ENCODE measurements around the gene ATG2A. TPM values are rescaled to one million over a fixed set of nuclear protein-coding genes. Genes with fewer than 3 reads are reported as not detected.
A peak's percentile ranks its signal among the peaks of the same experiment; 100 is the strongest.

The ATG2A gene
- total and polyA plus RNA-seq, 2 of the 8 experiments (the other 6 are each of a cell fraction or from before 2014, with no cell fraction given) = 12.1 to 22.1 TPM

DNA sequence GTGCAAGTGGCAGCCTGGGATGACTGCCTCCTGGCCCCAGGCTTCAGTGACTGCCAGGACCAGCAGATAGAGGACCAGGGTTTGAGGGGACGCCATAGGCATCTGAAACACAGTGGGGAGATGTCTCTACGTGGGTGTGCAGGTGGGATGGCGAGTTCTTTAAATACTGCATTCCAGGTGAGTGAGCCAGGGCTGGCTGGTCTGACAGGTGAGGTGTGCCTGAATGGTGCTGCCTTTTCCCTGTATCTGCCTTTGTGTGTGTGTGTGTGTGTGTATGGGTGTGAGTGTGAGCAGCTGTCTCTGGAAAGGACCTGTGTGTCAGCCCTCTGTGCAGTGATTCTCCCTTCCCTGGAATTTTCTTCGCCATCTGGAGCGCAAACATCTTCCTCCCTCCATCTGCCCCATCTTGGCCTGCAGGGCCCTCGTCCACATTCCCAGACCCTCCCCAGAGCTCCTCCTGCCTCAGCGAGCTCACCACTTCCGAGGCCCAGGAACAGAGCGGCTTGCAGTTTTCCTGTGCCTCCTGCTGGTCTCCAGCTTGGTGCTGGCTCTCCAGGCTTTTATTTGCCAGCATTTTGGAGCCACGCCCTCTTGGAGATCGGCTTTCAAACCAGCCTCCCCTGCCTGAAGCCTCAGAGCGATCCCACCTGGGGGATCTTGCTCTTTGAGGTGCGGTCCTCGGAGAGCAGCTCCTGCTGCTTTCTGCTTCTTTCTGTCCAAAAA, 18.5 kb upstream of the ATG2A start, which contains the start of gene GPHA2:
Gene GPHA2 (minus strand): TSS at position 535 of the 723 bp plus-strand sequence. CDS start 433 bp downstream, at position 102.
- peak within 1 kb of the TSS; percentile 84 for H2BK15ac ChIP-seq (ENCODE audit: low read length)
- H3K27ac ChIP-seq (ENCODE audit: low read depth, low read length) = no peak within 1 kb of the TSS
- H3K14ac ChIP-seq (ENCODE audit: insufficient read length) = no peak within 1 kb of the TSS
- H3K18ac ChIP-seq (ENCODE audit: extremely low read depth, low read length) = peak within 1 kb of the TSS; percentile 63; the same call in 1 of the 2 replicates
- H2AFZ ChIP-seq (ENCODE audit: low read length) = peak within 1 kb of the TSS; percentile 59; the same call in 1 of the 2 replicates
- H2BK120ac ChIP-seq (replicated peaks; ENCODE audit: low read depth, low read length) = peak within 1 kb of the TSS; percentile 65
- no peak within 1 kb of the TSS for H3K23ac ChIP-seq (ENCODE audit: insufficient read length)
- peaks cover 1 to 14% (median 7%) of the 10 kb centered on the region in 4 experiments for H3K4me1 ChIP-seq (replicated peaks in 1 of 4; ENCODE audit: control insufficient read depth in 3 of 4, insufficient read depth in 4 of 4, low read length in 3 of 4)
- H2BK12ac ChIP-seq (ENCODE audit: low read depth, low read length) = peak within 1 kb of the TSS; percentile 90; the same call in 1 of the 2 replicates
- peak within 1 kb of the TSS; percentile 89 for H4K91ac ChIP-seq (replicated peaks; ENCODE audit: insufficient read length, low read length)
- peaks cover 2% of the 10 kb centered on the region; the same call in 1 of the 2 replicates for H3K23me2 ChIP-seq (ENCODE audit: low read depth, low read length)
- CTCF ChIA-PET (ENCODE audit: partially characterized antibody) = interaction anchor here (0.7 to 4.6 kb wide), 15 partner anchors 9 to 1486 kb away, joined by 3 to 20 read pairs (median 4); partner anchors contain the start of genes ARL2, BATF2 and TM7SF2
- no peaks in the 10 kb centered on the region for H3K79me2 ChIP-seq (ENCODE audit: control insufficient read depth in 1 of 2, insufficient read depth in 2 of 2, low read length in 2 of 2)
- peak within 1 kb of the TSS; percentile 48 for H3K4ac ChIP-seq (replicated peaks; ENCODE audit: insufficient read length, low read depth, low read length)
- H3K4me3 ChIP-seq (ENCODE audit: extremely low read depth in 1 of 4, insufficient read depth in 2 of 4, low read depth in 3 of 4, low read length in 4 of 4) = peak within 1 kb of the TSS in 2 of 4 experiments; percentile 19 to 38; a peak in 2 of 8 replicates
- peaks cover 0 to 4% of the 10 kb centered on the region in 2 experiments for H4K20me1 ChIP-seq (replicated peaks in 1 of 2; ENCODE audit: control insufficient read depth in 1 of 2, insufficient read depth in 2 of 2, low read length in 2 of 2)
- H3K36me3 ChIP-seq (ENCODE audit: control insufficient read depth in 2 of 4, insufficient read depth in 4 of 4, low read length in 3 of 4) = no peaks in the 10 kb centered on the region
- no peak within 1 kb of the TSS for H3K56ac ChIP-seq (replicated peaks; ENCODE audit: insufficient read length, low read depth, low read length)
- no peak for FAIRE-seq
- H3K9ac ChIP-seq (replicated peaks in 1 of 4; ENCODE audit: extremely low read depth in 1 of 4, low read depth in 3 of 4, low read length in 3 of 4) = peak within 1 kb of the TSS in 1 of 4 experiments; percentile 19; a peak in 1 of 7 replicates
- no peaks in the 10 kb centered on the region; a peak in 1 of 7 replicates for H3K27me3 ChIP-seq (replicated peaks in 1 of 4; ENCODE audit: control insufficient read depth in 3 of 4, extremely low read depth in 1 of 4, insufficient read depth in 3 of 4, low read length in 3 of 4)
- H3K79me1 ChIP-seq (ENCODE audit: low read depth, low read length) = no peaks in the 10 kb centered on the region
- DNase-seq (ENCODE audit: low read depth in 1 of 2, low spot score in 2 of 2) = peak; percentile 53 to 61
- peak within 1 kb of the TSS; percentile 81; the same call in 1 of the 2 replicates for H2BK5ac ChIP-seq (ENCODE audit: low read depth, low read length)
- peak within 1 kb of the TSS; percentile 7; the same call in 1 of the 2 replicates for H4K8ac ChIP-seq (ENCODE audit: extremely low read depth, insufficient read depth, low read length)
- H4K5ac ChIP-seq (ENCODE audit: insufficient read length, low read depth, low read length) = no peak within 1 kb of the TSS
- H2AK5ac ChIP-seq (ENCODE audit: low read depth, low read length) = no peak within 1 kb of the TSS
- POLR2A ChIA-PET (ENCODE audit: partially characterized antibody) = interaction anchor here (0.7 to 1.4 kb wide), 9 partner anchors 9 to 198 kb away, joined by 3 to 5 read pairs (median 3); partner anchors contain the start of genes ARL2, BATF2, FAU and MAJIN
- no peaks in the 10 kb centered on the region for H3K9me3 ChIP-seq (ENCODE audit: insufficient read depth in 2 of 2, low read depth in 1 of 2, low read length in 1 of 2)
- peak within 1 kb of the TSS; percentile 89 for H2BK20ac ChIP-seq (ENCODE audit: low read length)
- WGBS, 2 experiments (ENCODE audit: extremely low coverage in 1 of 2, insufficient coverage in 1 of 2, insufficient read length in 1 of 2, insufficient replicate concordance in 2 of 2, low coverage in 1 of 2, low lambda C conversion rate in 2 of 2, missing lambda C conversion rate in 1 of 2) = 36% methylated on average over 14 of the region's 14 CpGs; no CpG with 5 or more reads in 1 of the 2 experiments
- H3K4me2 ChIP-seq (ENCODE audit: insufficient read depth in 1 of 2, low read depth in 2 of 2, low read length in 2 of 2) = peak within 1 kb of the TSS; percentile 40 to 65
- TF ChIP-seq ASH2L (IDR thresholded peaks at IDR 0.05; ENCODE audit: low read length) (no peak), POLR2A (IDR thresholded peaks at IDR 0.05; ENCODE audit: control extremely low read depth in 1 of 2, low read depth in 2 of 2, low read length in 2 of 2) (peak in 1 of 2 experiments; percentile 41; a peak in 1 of 3 replicates), SIX5 (IDR thresholded peaks at IDR 0.05; ENCODE audit: low read depth, low read length) (no peak), USF2 (IDR thresholded peaks at IDR 0.05; ENCODE audit: low read length) (no peak), MAX (IDR thresholded peaks at IDR 0.05) (peak; percentile 31; the same call in 1 of the 2 replicates), NANOG (IDR thresholded peaks at IDR 0.05; ENCODE audit: insufficient read depth, low read depth, low read length, poor library complexity, severe bottlenecking) (no peak), CBX5 (IDR thresholded peaks at IDR 0.05; ENCODE audit: low read depth, low read length) (no peak), EGR1 (IDR thresholded peaks at IDR 0.05; ENCODE audit: borderline replicate concordance, low read depth, low read length) (no peak)
- TF ChIP-seq, protein P1, sequence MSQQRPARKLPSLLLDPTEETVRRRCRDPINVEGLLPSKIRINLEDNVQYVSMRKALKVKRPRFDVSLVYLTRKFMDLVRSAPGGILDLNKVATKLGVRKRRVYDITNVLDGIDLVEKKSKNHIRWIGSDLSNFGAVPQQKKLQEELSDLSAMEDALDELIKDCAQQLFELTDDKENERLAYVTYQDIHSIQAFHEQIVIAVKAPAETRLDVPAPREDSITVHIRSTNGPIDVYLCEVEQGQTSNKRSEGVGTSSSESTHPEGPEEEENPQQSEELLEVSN (IDR thresholded peaks at IDR 0.05) = no peak
